SK-N-SH treated with all-trans-retinoic acid at 6 μM for 48 hours (cell line): ENCODE data around the gene NUMA1.

Source experiments
- ATAC-seq: fragments of 200-7000 bp; cut with Tn5 transposase; 3 replicates; pipeline ENCODE4 v1.9.1; 2020; ENCODE audit warnings: mild to moderate bottlenecking, moderate library complexity
- ARNTL ChIP-seq: fragments of 450-650 bp; formaldehyde crosslinking; IDR thresholded peaks from 2 replicates; pipeline ENCODE4 v1.5.0; 2020; ENCODE audit warnings: low read depth, mild to moderate bottlenecking, moderate library complexity, borderline replicate concordance
- BACH2 ChIP-seq: fragments of 250-450 bp; sonication (Bioruptor Pico); IDR thresholded peaks from 2 replicates; pipeline ENCODE4 v1.9.0; 2021; ENCODE audit warnings: mild to moderate bottlenecking, borderline replicate concordance
- CSDC2 ChIP-seq: fragments of 250-450 bp; sonication (Bioruptor Pico); IDR thresholded peaks from 2 replicates; pipeline ENCODE4 v1.5.0; 2020; ENCODE audit warnings: mild to moderate bottlenecking, moderate library complexity
- GLIS3 ChIP-seq: fragments of 250-450 bp; sonication (Bioruptor Pico); IDR thresholded peaks from 2 replicates; pipeline ENCODE4 v1.5.0; 2020; ENCODE audit warnings: mild to moderate bottlenecking, moderate library complexity
- ISL1 ChIP-seq: fragments of 250-450 bp; sonication (Bioruptor Pico); IDR thresholded peaks from 2 replicates; pipeline ENCODE4 v2.1.2; 2022; ENCODE audit warnings: mild to moderate bottlenecking, moderate library complexity
- OSR1 ChIP-seq: fragments of 250-450 bp; sonication (Bioruptor Pico); IDR thresholded peaks from 2 replicates; pipeline ENCODE4 v1.8.0; 2022; ENCODE audit warnings: moderate library complexity, mild to moderate bottlenecking, inconsistent platforms
- PPARA ChIP-seq: fragments of 250-450 bp; sonication (Bioruptor Pico); IDR thresholded peaks from 2 replicates; pipeline ENCODE4 v1.5.0; 2020; ENCODE audit warnings: mild to moderate bottlenecking, borderline replicate concordance
- RARB ChIP-seq: fragments of 250-450 bp; sonication (Bioruptor Pico); IDR thresholded peaks from 2 replicates; pipeline ENCODE4 v1.8.0; 2021; ENCODE audit warnings: mild to moderate bottlenecking, moderate library complexity
- SNAI2 ChIP-seq: fragments of 250-450 bp; sonication (Bioruptor Pico); IDR thresholded peaks from 2 replicates; pipeline ENCODE4 v1.5.0; 2020; ENCODE audit warnings: mild to moderate bottlenecking, moderate library complexity
- TCF4 ChIP-seq: fragments of 250-450 bp; sonication (Bioruptor Pico); IDR thresholded peaks from 2 replicates; pipeline ENCODE4 v1.8.0; 2021; ENCODE audit warnings: mild to moderate bottlenecking, moderate library complexity, borderline replicate concordance
- TOX ChIP-seq: fragments of 250-450 bp; sonication (Bioruptor Pico); IDR thresholded peaks from 2 replicates; pipeline ENCODE4 v1.8.0; 2021; ENCODE audit warnings: mild to moderate bottlenecking, moderate library complexity, borderline replicate concordance
- ZC3H10 ChIP-seq: fragments of 250-450 bp; sonication (Bioruptor Pico); IDR thresholded peaks from 2 replicates; pipeline ENCODE4 v1.5.1; 2021; ENCODE audit warnings: mild to moderate bottlenecking, moderate library complexity
- ZFP30 ChIP-seq: fragments of 450-650 bp; formaldehyde crosslinking; IDR thresholded peaks from 2 replicates; pipeline ENCODE4 v1.5.0; 2022; ENCODE audit warnings: mild to moderate bottlenecking, moderate library complexity
- ZNF565 ChIP-seq: fragments of 450-650 bp; formaldehyde crosslinking; conservative IDR thresholded peaks from 2 replicates; pipeline ENCODE4 v1.5.0; 2020; ENCODE audit warnings: low read depth, mild to moderate bottlenecking, moderate library complexity
- ZNF70 ChIP-seq: fragments of 450-650 bp; formaldehyde crosslinking; IDR thresholded peaks from 2 replicates; pipeline ENCODE4 v1.5.0; 2020; ENCODE audit warnings: mild to moderate bottlenecking, moderate library complexity
- ZNF8 ChIP-seq: fragments of 450-650 bp; formaldehyde crosslinking; IDR thresholded peaks from 2 replicates; pipeline ENCODE4 v1.5.0; 2020; ENCODE audit warnings: mild to moderate bottlenecking, moderate library complexity
- TF ChIP-seq, protein P1 (sequence below): fragments of 250-450 bp; sonication (Bioruptor Pico); IDR thresholded peaks from 2 replicates; pipeline ENCODE4 v1.5.1; 2021; ENCODE audit warnings: mild to moderate bottlenecking, moderate library complexity
- TF ChIP-seq, protein P2 (sequence below): fragments of 250-450 bp; sonication (Bioruptor Pico); IDR thresholded peaks from 2 replicates; pipeline ENCODE4 v1.5.1; 2020; ENCODE audit warnings: low read depth, mild to moderate bottlenecking, moderate library complexity
- TF ChIP-seq, protein P3 (sequence below): fragments of 250-450 bp; sonication (Bioruptor Pico); IDR thresholded peaks from 2 replicates; pipeline ENCODE4 v1.8.0; 2020; ENCODE audit warnings: mild to moderate bottlenecking, moderate library complexity, borderline replicate concordance
- TF ChIP-seq, protein P4 (sequence below): fragments of 250-450 bp; sonication (Bioruptor Pico); IDR thresholded peaks from 2 replicates; pipeline ENCODE4 v1.5.0; 2020; ENCODE audit warnings: mild to moderate bottlenecking, moderate library complexity

NUMA1 gene

DNA sequence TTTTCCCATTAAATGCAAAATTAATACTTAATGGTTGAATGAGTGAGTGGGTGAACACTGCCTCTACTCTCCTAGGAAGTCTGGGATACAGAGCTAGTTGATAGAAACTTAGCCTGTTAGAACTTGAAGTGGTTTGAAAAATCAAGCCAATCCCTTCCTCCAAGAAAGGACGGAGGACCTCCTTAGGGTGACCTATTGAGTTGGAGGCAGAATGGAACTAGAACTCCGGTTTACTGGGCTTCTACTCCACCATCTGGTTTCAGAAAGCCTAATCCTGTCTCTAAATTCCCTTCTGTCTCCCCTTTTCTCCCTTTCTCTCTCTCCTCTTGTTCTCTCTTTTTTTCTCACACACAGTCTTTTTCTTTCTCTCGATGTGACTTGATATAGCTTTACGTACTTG, 101.2 kb downstream of the NUMA1 start:
- no peak for ATAC-seq
- no peak for TF ChIP-seq ZNF70 (CRISPR knock-in tag)
- TF ChIP-seq, protein P1, sequence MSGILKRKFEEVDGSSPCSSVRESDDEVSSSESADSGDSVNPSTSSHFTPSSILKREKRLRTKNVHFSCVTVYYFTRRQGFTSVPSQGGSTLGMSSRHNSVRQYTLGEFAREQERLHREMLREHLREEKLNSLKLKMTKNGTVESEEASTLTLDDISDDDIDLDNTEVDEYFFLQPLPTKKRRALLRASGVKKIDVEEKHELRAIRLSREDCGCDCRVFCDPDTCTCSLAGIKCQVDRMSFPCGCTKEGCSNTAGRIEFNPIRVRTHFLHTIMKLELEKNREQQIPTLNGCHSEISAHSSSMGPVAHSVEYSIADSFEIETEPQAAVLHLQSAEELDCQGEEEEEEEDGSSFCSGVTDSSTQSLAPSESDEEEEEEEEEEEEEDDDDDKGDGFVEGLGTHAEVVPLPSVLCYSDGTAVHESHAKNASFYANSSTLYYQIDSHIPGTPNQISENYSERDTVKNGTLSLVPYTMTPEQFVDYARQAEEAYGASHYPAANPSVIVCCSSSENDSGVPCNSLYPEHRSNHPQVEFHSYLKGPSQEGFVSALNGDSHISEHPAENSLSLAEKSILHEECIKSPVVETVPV (CRISPR knock-in tag), result no peak
- no peak for TF ChIP-seq ARNTL
- TF ChIP-seq SNAI2 (CRISPR knock-in tag), result no peak
- TF ChIP-seq ZC3H10 (CRISPR knock-in tag), result no peak
- no peak for TF ChIP-seq ZFP30 (CRISPR knock-in tag)
- no peak for TF ChIP-seq PPARA (CRISPR knock-in tag)
- no peak for TF ChIP-seq RARB (CRISPR knock-in tag)
- no peak for TF ChIP-seq ZNF8 (CRISPR knock-in tag)
- no peak for TF ChIP-seq OSR1 (CRISPR knock-in tag)
- no peak for TF ChIP-seq TCF4 (CRISPR knock-in tag)
- TF ChIP-seq, protein P2, sequence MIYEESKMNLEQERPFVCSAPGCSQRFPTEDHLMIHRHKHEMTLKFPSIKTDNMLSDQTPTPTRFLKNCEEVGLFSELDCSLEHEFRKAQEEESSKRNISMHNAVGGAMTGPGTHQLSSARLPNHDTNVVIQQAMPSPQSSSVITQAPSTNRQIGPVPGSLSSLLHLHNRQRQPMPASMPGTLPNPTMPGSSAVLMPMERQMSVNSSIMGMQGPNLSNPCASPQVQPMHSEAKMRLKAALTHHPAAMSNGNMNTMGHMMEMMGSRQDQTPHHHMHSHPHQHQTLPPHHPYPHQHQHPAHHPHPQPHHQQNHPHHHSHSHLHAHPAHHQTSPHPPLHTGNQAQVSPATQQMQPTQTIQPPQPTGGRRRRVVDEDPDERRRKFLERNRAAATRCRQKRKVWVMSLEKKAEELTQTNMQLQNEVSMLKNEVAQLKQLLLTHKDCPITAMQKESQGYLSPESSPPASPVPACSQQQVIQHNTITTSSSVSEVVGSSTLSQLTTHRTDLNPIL (CRISPR knock-in tag), result no peak
- no peak for TF ChIP-seq GLIS3

DNA sequence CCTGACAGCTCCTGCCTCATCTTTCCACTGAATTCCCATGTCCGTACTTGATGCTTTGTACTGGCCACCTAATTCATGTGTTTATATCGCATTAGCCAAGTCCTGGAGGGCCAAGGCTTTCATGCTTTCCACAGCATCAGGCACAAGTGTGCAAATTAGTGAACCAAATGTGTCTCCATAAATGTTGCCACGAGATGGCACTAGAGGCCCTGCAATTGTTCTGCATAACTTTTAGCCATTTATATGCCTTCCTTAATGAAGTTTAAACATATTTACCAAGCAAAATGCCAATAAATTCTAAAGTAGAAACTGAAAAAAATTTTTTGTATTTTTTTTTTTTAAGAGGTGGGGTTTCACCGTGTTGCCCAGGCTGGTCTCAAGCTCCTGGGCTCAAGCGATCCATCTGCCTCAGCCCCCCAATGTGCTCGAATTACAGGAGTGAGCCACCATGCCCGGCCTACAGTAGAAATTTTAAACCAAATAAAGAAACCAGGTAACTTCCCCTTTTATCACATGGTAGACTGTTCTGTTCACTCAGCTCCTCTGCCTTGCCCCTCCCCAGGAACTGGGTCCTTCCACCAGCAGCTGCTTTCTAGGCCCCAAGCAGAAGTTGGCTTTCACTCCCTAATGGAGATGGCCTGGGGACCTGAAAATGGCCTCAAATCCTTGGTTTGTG, 102.5 kb downstream of the NUMA1 start:
- TF ChIP-seq CSDC2 (CRISPR knock-in tag) (no peak), ISL1 (CRISPR knock-in tag) (no peak), ZFP30 (CRISPR knock-in tag) (no peak), PPARA (CRISPR knock-in tag) (no peak), TOX (CRISPR knock-in tag) (no peak), TCF4 (CRISPR knock-in tag) (no peak), ZC3H10 (CRISPR knock-in tag) (no peak), ZNF565 (CRISPR knock-in tag) (no peak), RARB (CRISPR knock-in tag) (no peak), GLIS3 (no peak), BACH2 (CRISPR knock-in tag) (no peak), SNAI2 (CRISPR knock-in tag) (no peak)
- TF ChIP-seq, protein P1 (CRISPR knock-in tag), result no peak
- TF ChIP-seq, protein P2 (CRISPR knock-in tag), result no peak
- TF ChIP-seq, protein P3, sequence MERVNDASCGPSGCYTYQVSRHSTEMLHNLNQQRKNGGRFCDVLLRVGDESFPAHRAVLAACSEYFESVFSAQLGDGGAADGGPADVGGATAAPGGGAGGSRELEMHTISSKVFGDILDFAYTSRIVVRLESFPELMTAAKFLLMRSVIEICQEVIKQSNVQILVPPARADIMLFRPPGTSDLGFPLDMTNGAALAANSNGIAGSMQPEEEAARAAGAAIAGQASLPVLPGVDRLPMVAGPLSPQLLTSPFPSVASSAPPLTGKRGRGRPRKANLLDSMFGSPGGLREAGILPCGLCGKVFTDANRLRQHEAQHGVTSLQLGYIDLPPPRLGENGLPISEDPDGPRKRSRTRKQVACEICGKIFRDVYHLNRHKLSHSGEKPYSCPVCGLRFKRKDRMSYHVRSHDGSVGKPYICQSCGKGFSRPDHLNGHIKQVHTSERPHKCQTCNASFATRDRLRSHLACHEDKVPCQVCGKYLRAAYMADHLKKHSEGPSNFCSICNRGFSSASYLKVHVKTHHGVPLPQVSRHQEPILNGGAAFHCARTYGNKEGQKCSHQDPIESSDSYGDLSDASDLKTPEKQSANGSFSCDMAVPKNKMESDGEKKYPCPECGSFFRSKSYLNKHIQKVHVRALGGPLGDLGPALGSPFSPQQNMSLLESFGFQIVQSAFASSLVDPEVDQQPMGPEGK (CRISPR knock-in tag), result no peak
- TF ChIP-seq, protein P4, sequence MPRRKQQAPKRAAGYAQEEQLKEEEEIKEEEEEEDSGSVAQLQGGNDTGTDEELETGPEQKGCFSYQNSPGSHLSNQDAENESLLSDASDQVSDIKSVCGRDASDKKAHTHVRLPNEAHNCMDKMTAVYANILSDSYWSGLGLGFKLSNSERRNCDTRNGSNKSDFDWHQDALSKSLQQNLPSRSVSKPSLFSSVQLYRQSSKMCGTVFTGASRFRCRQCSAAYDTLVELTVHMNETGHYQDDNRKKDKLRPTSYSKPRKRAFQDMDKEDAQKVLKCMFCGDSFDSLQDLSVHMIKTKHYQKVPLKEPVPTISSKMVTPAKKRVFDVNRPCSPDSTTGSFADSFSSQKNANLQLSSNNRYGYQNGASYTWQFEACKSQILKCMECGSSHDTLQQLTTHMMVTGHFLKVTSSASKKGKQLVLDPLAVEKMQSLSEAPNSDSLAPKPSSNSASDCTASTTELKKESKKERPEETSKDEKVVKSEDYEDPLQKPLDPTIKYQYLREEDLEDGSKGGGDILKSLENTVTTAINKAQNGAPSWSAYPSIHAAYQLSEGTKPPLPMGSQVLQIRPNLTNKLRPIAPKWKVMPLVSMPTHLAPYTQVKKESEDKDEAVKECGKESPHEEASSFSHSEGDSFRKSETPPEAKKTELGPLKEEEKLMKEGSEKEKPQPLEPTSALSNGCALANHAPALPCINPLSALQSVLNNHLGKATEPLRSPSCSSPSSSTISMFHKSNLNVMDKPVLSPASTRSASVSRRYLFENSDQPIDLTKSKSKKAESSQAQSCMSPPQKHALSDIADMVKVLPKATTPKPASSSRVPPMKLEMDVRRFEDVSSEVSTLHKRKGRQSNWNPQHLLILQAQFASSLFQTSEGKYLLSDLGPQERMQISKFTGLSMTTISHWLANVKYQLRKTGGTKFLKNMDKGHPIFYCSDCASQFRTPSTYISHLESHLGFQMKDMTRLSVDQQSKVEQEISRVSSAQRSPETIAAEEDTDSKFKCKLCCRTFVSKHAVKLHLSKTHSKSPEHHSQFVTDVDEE, result no peak
- ATAC-seq, result peak; percentile 94
